Renal cortical epithelial cell (primary cell): ENCODE data around the gene FRAT1. TPM values are rescaled to one million over a fixed set of nuclear protein-coding genes. Genes with fewer than 3 reads are reported as not detected.

ENCODE experiments used
- DNase-seq: peaks from one replicate; pipeline ENCODE4 v3.0.0-alpha.2; 2011; ENCODE audit warnings: low read depth
- total RNA-seq: library from RNA; depleted of rRNA; stranded (reverse); fragments of >200 nt; gene quantifications from 2 replicates; pipeline ENCODE4 v1.2.3, GENCODE V29; 2014

FRAT1 gene
- total RNA-seq, 1 donor from 2014 or later, result 3.5 TPM

GRCh38 chr10:97365761-97366351 lies 46.8 kb downstream of the FRAT1 start:
- DNase-seq, result no peak

- DNase-seq, result no peak
These were observed 47.5 kb downstream of the FRAT1 start for GRCh38 chr10:97366572-97366971.

GRCh38 chr10:97367126-97367649 lies 48.1 kb downstream of the FRAT1 start:
- no peak for DNase-seq

Other genes starting within 250 kb of the FRAT1 start
- gene SLIT1, start 133.3 kb upstream of the FRAT1 start, total RNA-seq, result under 0.01 TPM in 1 of 2 replicates, not detected in the other
- 3.2 and 3.6 TPM in 2 replicates for gene ARHGAP19, start 26.6 kb upstream of the FRAT1 start, total RNA-seq
- 7.8 and 15.0 TPM in 2 replicates for gene FRAT2, start 15.5 kb downstream of the FRAT1 start, total RNA-seq
- 22.6 and 29.2 TPM in 2 replicates for gene RRP12, start 82.1 kb downstream of the FRAT1 start, total RNA-seq
- gene PGAM1, start 106.9 kb downstream of the FRAT1 start, total RNA-seq, result 433 and 552 TPM in 2 replicates
- 26.5 and 35.3 TPM in 2 replicates for gene EXOSC1, start 126.7 kb downstream of the FRAT1 start, total RNA-seq
- 30.2 and 39.2 TPM in 2 replicates for gene ZDHHC16, start 126.9 kb downstream of the FRAT1 start, total RNA-seq
- gene MMS19, start 179.2 kb downstream of the FRAT1 start, total RNA-seq, result 67.9 and 95.0 TPM in 2 replicates
- 21.5 and 27.9 TPM in 2 replicates for gene UBTD1, start 179.7 kb downstream of the FRAT1 start, total RNA-seq